Calu3 (cell line): ENCODE data around the gene ACSS3. TPM values are rescaled to one million over a fixed set of nuclear protein-coding genes. Genes with fewer than 3 reads are reported as not detected.

ENCODE experiments used
- BruUV-seq: library from RNA; stranded (reverse); fragments of 400-500 nt; replicated peaks from 2 replicates; lab custom pipeline; 2021; lab: Mats Ljungman, UMichigan
- CTCF ChIA-PET: fragments of 300-600 bp; sonication (Branson Sonifier 250); formaldehyde crosslinking; loops from one replicate; lab custom pipeline; 2022; ENCODE audit warnings: antibody characterized with exemption; lab: Charles Lee
- DNase-seq: peaks from one replicate; pipeline ENCODE4 v3.0.0; 2022
- H3K27ac Mint-ChIP-seq: one replicate; pipeline ENCODE4 v1.8.0; 2022; ENCODE audit warnings: mixed read lengths; ENCODE audit not compliant: unreplicated experiment
- H3K27me3 Mint-ChIP-seq: one replicate; pipeline ENCODE4 v1.8.0; 2022; ENCODE audit warnings: mixed read lengths; ENCODE audit not compliant: unreplicated experiment
- H3K36me3 Mint-ChIP-seq: one replicate; pipeline ENCODE4 v1.8.0; 2022; ENCODE audit warnings: mild to moderate bottlenecking, moderate library complexity, mixed read lengths; ENCODE audit not compliant: insufficient read depth, unreplicated experiment
- H3K4me1 Mint-ChIP-seq: one replicate; pipeline ENCODE4 v1.8.0; 2022; ENCODE audit warnings: mild to moderate bottlenecking, low read depth, mixed read lengths; ENCODE audit not compliant: unreplicated experiment
- H3K4me3 Mint-ChIP-seq: one replicate; pipeline ENCODE4 v1.8.0; 2022; ENCODE audit warnings: mild to moderate bottlenecking, low read depth, moderate library complexity, mixed read lengths; ENCODE audit not compliant: unreplicated experiment
- H3K9me3 Mint-ChIP-seq: one replicate; pipeline ENCODE4 v1.8.0; 2022; ENCODE audit warnings: low read depth, mixed read lengths; ENCODE audit not compliant: unreplicated experiment
- CTCF ChIP-seq: fragments of 200-600 bp; IDR thresholded peaks from one replicate; pipeline ENCODE4 v1.8.0; 2022; ENCODE audit warnings: antibody characterized with exemption; ENCODE audit not compliant: unreplicated experiment
- intact Hi-C: fragments of 100-400 bp; cut with micrococcal nuclease; formaldehyde crosslinking; loops from one replicate; pipeline ENCODE4 v1.10.0; 2022; ENCODE audit not compliant: unreplicated experiment
- total RNA-seq: library from RNA; stranded (reverse); gene quantifications from 2 replicates; pipeline ENCODE4 v1.2.3, GENCODE V29; 2022

ACSS3 gene
- total RNA-seq, 1 experiment from 2014 or later = 0.21 TPM

GRCh38 chr12:81245907-81246570, 168.2 kb downstream of the ACSS3 start:
- intact Hi-C loops = no loop called here
- no peaks in the 10 kb centered on the region for H3K4me1 Mint-ChIP-seq
- BruUV-seq = no TSS peak
- no peaks in the 10 kb centered on the region for H3K27me3 Mint-ChIP-seq
- CTCF ChIA-PET = no interaction called here
- H3K27ac Mint-ChIP-seq = no peak overlapping the region
- no peaks in the 10 kb centered on the region for H3K36me3 Mint-ChIP-seq
- TF ChIP-seq CTCF = no peak
- no peak overlapping the region for H3K4me3 Mint-ChIP-seq
- DNase-seq = no peak
- H3K9me3 Mint-ChIP-seq = peaks cover 4% of the 10 kb centered on the region

- BruUV-seq = no TSS peak
- CTCF ChIA-PET = no interaction called here
These were observed 172.1 kb downstream of the ACSS3 start for GRCh38 chr12:81249976-81250375.

GRCh38 chr12:81252228-81252627, 174.3 kb downstream of the ACSS3 start:
- no peaks in the 10 kb centered on the region for H3K9me3 Mint-ChIP-seq
- H3K36me3 Mint-ChIP-seq = no peaks in the 10 kb centered on the region
- intact Hi-C loops = no loop called here
- no TSS peak for BruUV-seq
- H3K27me3 Mint-ChIP-seq = no peaks in the 10 kb centered on the region
- H3K27ac Mint-ChIP-seq = no peak overlapping the region
- no peak for TF ChIP-seq CTCF
- DNase-seq = no peak
- H3K4me3 Mint-ChIP-seq = no peak overlapping the region
- CTCF ChIA-PET = no interaction called here
- H3K4me1 Mint-ChIP-seq = no peaks in the 10 kb centered on the region

More at GRCh38 chr12:81249976-81250375, 172.1 kb downstream of the ACSS3 start:
- intact Hi-C loops = no loop called here
- DNase-seq = no peak
- Mint-ChIP-seq H3K4me1 (no peaks in the 10 kb centered on the region), H3K36me3 (no peaks in the 10 kb centered on the region), H3K27ac (no peak overlapping the region), H3K27me3 (no peaks in the 10 kb centered on the region), H3K9me3 (no peaks in the 10 kb centered on the region), H3K4me3 (no peak overlapping the region)
- TF ChIP-seq CTCF = no peak

GRCh38 chr12:81253360-81253759, 175.5 kb downstream of the ACSS3 start:
- BruUV-seq = no TSS peak
- Mint-ChIP-seq H3K27ac (no peak overlapping the region), H3K4me1 (no peaks in the 10 kb centered on the region), H3K36me3 (no peaks in the 10 kb centered on the region), H3K4me3 (no peak overlapping the region), H3K27me3 (no peaks in the 10 kb centered on the region), H3K9me3 (no peaks in the 10 kb centered on the region)
- intact Hi-C loops = no loop called here
- CTCF ChIA-PET = no interaction called here
- TF ChIP-seq CTCF = no peak
- DNase-seq = no peak
